GM19025 (cell line): ENCODE data around the gene KRTAP4-11.
"Not testable (repeated sequence)": the region's sequence is repeated elsewhere in the genome, so short reads cannot be mapped to it uniquely, and the experiment has no call there.

Experiments used
- ATAC-seq: cut with Tn5 transposase; IDR thresholded peaks from one replicate; pipeline ENCODE4 v1.9.1; 2021; ENCODE audit warnings: mild to moderate bottlenecking, low read depth, moderate library complexity; ENCODE audit not compliant: unreplicated experiment

Gene KRTAP4-11

DNA sequence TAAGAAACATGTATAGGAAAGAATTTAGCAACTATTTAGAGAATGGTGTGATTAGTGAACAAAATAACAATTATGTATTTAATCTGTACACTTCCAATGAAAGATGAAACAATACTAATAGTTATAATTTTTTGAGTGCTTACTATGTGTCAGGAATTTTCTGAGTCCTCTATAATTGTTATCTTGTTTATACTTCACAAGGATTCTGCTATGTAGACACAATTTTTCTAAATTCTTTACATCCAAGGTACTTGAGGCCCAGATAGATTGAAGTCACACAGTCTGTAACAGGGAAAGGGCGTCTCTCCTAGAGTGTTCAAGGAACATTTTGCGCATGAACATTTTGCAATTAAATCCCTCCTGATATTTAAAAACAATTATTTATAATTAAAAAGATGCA lies 6.9 kb upstream of the KRTAP4-11 start:
- ATAC-seq, result no peak

DNA sequence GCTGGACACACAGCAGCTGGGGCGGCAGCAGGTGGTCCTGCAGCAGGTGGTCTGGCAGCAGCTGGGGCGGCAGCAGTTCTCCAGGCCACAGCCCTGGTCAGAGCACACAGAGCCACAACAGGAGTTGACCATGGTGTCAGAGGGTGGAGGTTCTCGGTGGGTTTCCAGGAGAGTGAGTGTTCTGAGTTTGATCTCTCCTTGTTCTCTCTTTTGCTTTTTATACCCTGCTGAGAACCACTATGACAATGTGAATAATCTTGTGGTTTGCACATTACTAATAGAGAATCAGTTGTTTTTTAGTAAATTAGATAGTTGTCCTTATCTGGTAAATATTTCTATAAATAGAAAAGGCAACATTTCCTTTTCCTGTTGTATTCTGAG lies 5.8 kb upstream of the KRTAP4-11 start, which contains the start of gene KRTAP4-12:
TSS of gene KRTAP4-12 (minus strand) at position 192 of the 381 bp plus-strand sequence. CDS start at position 132, 60 bp downstream.
- ATAC-seq, result not testable (repeated sequence)

DNA sequence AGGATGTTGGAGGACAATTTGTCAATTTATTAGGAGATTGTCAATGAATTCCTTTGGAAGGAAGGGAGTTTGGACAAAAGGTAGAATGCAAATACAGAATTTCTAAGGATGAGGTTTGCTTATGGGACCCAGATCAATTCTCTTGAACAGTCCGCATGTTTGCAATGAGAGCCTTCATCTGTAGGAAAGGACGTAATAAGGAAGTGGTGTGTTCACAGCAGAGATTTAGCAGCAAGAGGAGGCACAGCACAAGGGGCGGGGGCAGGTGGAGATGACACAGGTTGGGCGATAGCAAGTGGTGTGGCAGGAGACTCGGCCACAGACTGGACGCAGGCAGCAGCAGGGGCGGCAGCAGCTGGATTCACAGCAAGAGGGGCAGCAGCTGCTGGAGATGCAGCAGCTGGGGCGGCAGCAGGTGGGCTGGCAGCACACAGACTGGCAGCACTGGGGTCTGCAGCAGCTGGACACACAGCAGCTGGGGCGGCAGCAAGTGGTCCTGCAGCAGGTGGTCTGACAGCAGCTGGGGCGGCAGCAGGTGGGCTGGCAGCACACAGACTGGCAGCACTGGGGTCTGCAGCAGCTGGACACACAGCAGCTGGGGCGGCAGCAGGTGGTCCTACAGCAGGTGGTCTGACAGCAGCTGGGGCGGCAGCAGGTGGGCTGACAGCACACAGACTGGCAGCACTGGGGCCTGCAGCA lies 5.3 kb upstream of the KRTAP4-11 start:
- ATAC-seq, result not testable (repeated sequence)

DNA sequence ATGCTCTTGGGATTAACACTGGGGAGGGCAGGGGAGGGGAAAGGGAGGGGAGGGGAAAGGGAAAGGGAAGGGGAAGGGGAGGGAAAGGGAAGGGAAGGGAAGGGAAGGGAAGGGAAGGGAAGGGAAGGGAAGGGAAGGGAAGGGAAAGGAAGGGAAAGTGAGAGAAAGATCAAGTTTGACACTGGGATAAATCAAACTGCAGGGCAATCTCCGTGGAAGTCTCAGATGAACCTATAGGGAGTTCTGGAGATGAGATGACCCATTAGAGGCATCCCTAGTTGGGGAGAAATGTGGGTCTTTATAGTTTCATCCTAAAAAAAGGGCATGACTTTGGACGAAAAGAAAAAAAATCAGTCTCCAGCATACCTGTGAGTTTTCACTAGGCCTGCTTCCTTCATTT lies 3.6 kb upstream of the KRTAP4-11 start:
- ATAC-seq, result no peak

DNA sequence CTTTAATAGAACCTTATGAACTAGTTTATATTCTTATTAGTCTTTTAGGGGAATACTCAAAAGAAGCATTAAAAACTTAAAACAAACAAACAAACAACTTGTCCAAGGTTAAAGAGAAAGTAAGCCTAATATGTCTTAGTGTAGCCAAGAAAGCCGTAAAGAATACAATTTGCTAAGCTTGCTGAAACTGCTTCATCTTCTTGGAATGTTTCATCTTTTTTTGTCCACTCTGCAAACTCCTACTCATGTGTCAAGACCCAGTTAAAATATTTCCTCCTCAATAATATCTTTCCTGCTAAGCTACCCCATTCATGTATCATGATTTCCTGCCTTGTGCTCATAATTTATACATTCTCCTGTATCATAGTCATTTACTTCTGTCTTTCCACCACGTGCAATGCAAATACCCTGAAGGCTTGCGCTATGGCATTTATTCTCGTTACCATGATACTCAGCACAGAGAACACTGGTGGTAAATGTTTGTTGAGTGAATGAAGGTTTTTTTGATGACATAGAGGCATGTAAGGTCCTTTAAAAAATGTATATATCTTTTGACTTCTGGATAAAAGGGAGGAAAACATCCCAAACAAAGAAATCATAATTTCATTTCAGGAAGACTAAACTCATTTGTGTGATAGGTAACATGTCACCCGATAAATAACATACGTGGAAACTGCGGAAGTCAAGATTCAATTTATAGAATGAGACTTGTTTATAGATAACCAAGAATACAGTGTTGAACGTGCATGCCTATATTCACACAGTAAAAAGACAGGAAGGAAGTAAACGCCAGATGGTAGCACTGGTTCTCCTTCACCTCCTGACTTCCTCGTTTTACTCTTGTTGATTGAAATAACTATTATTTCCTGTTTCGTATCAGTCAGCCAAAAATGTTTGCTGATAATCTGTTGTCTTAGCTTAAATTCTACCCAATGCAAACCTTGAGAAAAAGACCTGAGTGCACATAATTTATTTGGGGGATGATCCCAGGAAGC lies 1.8 kb upstream of the KRTAP4-11 start:
- not testable (repeated sequence) for ATAC-seq

DNA sequence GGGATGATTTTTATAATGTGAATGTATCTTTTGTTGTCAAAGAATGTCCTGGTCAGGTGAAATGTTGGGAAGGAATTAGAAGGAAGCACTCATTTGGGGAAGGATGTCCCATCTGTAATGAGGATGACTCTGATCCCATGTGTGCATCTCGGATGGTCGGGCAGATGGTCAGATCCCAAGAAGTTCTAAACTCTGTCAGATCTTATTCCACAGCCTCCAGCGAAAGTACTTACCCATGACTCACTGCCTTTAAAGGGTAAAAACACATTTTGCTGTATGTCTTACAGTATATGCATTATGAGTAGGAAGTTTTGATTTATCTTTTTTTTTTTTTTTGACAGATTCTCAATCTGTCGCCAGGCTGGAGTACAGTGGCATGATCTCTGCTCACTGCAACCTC lies 548 bp upstream of the KRTAP4-11 start:
- ATAC-seq, result no peak

DNA sequence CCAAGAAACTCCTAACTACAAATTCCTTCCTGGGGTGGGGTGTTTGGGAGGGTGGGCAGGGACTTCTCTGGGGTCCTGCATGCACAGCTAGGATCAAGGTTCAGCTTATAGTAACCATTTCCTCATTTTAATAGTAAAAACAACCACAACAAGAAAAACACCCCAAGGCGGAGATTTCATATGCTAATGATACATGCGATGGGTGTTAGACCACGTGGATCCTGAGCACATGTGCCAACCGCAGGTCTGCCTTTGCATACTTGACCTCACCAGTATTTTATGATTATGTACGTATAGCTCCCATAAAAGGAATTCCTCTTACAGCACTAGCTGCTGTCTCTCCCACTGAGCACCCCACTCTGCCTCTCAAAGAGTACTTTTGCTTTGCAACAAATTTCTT lies 1.9 kb downstream of the KRTAP4-11 start:
- no peak for ATAC-seq

DNA sequence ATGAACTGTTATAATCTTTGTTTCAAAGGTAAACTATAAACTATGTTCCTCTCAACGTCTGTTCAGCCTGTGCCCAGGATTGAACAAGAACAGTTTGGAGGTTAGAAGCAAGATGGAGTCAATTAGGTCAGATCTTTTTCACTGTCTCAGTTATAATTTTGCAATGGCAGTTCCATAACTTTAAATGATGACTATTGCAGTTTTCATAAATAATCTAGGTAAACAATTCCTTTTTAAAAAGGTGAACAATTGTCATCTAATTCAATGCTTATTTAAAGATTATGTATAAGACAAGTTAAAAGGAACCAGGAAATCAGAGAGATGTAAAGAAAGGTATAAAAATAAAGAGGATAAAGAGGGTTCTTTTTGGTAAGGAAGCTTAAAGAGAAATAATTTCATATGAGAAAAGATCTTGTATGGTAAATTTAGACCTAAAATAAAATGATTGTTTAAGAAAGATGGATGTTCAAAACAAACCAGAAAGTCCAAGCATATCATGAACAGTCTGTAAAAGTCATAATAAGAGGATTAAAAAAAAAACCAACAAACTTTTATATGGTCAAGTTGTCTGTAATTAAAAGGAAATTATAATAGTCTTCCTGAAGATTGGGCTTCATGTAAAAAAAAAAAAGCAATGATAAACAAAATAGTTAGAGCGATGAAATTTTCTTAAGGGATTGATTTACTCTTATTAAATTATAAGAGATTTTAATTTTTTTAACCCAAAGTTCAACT lies 6.9 kb downstream of the KRTAP4-11 start:
- no peak for ATAC-seq

DNA sequence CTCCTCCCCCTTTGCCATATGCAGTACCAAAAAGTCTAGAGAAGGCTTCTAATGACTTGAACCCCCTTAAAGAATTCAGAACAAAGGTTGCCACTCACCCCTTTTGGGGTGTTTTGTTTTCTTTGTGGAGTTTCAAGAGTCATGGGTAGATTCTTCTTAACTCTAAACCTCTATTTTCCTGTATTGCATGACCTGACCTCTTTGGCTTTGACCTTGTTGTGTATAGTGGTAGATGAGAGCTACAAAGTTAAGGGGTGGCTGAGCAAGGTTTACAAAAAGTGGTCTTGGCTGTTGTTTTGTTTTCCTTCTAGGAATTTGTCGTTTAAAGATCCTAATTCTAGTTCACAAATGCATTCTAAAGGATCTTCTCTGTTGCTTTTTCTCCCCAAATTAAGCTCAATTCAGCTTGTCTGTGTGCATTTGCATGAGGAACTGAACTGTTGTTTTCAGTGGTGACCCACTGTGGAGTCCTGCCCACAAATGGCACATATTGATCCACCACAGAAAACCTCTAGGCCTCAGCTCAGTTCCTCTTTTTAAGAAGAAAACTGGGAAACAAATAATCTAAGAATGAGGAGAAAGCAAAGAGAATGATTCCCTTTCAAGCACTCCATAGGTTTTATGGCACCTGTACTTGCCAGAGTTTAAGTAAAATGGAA lies 9.3 kb downstream of the KRTAP4-11 start:
- not testable (repeated sequence) for ATAC-seq

DNA sequence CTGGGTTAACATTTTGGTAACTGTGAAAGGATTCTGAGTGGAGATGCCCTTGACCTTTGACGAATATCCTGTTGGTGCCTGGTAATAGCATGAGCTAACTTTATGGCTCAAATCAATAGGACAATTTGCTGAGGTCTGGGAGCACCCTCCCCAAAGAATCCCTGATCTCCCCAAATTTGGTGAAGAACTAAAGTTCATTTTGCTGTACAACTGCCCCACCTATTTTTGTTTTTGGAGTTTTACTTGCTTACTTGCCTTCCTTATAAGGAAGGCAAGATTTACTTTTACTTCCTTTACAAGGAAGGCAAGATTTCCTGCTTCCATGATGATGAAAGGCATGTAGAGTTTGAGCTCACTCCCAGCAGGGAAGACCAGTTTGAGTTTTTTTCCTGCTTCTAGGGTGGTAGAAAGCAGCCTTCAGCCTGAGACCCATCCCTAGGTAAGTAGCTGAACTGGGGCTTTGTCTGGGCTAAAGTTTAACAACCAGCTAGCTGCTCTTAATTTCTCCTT lies 10.2 kb downstream of the KRTAP4-11 start:
- no peak for ATAC-seq

DNA sequence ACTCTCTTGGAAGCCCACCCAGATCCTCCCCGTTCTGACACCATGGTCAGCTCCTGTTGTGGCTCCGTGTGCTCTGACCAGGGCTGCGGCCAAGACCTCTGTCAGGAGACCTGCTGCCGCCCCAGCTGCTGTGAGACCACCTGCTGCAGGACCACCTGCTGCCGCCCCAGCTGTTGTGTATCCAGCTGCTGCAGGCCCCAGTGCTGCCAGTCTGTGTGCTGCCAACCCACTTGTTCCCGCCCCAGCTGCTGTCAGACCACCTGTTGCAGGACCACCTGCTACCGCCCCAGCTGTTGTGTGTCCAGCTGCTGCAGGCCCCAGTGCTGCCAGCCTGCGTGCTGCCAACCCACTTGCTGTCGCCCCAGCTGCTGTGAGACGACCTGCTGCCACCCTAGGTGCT lies 12.8 kb downstream of the KRTAP4-11 start, which contains the start of gene KRTAP4-9:
TSS of gene KRTAP4-9 (plus strand) at position 43 of the 400 bp plus-strand sequence. CDS start at position 43, 0 bp downstream.
- not testable (repeated sequence) for ATAC-seq

DNA sequence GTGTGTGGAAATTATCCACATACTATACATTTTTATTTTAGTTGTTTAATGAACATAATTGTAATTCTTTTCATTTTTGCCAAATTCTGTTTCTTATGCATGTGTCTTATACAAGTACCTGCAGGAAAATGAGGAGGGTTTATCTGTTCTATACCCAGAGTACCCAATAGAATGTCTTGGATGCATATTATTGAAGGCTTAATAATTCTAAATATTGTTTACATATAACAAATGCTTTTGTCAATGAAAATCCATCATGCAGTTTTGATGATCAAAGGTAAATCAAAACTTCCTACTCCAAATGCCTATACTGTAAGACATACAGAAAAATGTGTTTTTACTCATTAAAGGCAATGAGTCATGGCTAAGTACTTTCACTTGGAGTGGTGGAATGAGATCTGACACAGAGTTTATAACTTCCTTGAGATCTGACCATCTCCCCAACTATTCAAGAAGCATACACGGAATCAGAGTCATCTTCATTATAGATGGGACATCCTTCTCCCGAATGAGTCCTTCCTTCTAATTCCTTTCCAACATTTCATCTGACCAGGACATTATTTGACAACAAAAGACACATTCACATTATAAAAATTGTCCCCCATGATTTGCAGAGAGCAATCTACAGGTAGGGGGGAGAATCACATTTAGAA lies 13.7 kb downstream of the KRTAP4-11 start:
- not testable (repeated sequence) for ATAC-seq

DNA sequence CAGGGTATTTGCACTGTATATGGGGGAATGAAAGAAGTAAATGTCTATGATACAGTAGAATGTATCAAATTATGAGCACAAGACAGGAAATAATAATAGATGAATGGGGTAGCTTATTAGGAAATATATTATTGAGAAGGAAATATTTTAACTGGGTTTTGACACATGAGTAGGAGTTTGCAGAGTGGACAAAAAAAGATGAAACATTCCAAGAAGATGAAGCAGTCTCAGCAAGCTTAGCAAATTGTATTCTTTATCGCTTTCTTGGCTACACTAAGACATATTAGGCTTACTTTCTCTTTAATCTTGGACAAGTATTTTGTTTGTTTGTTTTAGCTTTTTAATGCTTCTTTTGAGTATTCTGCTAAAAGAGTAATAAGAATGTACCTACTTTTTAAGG lies 14.3 kb downstream of the KRTAP4-11 start:
- no peak for ATAC-seq

DNA sequence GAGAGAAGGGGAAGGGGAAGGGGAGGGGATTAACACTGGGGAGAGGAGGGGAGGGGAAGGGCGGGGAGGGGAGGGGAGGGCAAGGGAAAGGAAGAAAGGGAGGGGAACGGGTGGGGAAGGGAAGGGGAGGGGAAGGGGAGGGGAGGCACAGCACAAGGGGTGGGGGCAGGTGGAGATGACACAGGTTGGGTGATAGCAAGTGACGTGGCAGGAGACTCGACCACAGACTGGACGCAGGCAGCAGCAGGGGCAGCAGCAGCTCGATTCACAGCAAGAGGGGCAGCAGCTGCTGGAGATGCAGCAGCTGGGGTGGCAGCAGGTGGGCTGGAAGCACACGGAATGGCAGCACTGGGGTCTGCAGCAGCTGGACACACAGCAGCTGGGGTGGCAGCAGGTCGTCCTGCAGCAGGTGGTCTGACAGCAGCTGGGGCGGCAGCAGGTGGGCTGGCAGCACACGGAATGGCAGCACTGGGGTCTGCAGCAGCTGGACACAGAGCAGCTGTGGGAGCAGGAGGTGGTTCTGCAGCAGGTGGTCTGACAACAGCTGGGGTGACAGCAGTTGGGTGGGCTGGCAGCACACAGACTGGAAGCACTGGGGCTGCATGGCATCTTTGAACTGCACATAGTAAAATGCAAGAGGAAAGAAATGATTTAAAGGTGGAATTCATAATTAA lies 16.4 kb downstream of the KRTAP4-11 start, which contains the start of gene KRTAP4-16:
TSS of gene KRTAP4-16 (minus strand) at position 624 of the 674 bp plus-strand sequence. CDS start at position 624, 0 bp downstream.
- ATAC-seq, result no peak

DNA sequence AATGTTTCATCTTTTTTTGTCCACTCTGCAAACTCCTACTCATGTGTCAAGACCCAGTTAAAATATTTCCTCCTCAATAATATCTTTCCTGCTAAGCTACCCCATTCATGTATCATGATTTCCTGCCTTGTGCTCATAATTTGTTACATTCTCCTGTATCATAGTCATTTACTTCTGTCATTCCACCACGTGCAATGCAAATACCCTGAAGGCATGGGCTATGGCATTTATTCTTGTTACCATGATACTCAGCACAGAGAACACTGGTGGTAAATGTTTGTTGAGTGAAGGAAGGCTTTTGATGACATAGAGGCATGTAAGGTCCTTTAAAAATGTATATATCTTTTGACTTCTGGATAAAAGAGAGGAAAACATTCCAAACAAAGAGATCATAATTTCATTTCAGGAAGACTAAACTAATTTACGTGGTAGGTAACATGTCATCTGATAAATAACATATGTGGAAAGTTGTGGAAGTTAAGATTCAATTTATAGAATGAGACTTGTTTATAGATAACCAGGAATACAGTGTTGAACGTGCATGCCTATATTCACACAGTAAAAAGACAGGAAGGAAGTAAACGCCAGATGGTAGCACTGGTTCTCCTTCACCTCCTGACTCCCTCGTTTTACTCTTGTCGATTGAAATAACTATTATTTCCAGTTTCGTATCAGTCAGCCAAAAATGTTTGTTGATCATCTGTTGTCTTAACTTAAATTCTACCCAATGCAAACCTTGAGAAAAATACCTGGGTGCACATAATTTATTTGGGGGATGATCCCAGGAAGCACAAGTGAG lies 18.3 kb downstream of the KRTAP4-11 start:
- ATAC-seq, result not testable (repeated sequence)

DNA sequence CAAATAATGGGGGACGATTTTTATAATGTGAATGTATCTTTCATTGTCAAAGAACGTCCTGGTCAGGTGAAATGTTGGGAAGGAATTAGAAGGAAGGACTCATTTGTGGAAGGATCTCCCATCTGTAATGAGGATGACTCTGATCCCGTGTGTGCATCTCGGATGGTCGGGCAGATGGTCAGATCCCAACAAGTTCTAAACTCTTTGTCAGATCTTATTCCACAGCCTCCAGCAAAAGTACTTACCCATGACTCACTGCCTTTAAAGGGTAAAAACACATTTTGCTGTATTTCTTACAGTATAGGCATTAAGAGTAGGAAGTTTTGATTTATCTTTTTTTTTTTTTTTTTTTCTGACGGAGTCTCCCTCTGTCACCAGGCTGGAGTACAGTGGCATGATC lies 19.7 kb downstream of the KRTAP4-11 start:
- ATAC-seq, result no peak

DNA sequence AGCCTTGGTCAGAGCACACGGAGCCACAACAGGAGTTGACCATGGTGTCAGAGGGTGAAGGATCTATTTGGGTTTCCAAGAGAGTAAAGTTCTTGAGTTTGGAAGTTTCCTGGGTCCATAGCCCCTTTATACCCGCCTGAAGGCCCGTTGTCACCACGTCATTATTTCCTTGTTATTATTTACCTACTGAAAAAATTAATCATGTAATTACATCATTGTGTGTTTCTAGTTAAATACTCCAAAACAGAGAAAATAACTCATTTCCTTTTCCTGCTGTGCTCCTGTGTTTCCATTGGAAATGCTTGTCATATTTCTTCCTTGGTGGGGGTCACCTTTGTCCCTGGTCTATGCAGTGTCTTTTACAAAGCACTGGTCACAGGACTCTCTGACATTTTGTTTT lies 20.1 kb downstream of the KRTAP4-11 start, which contains the start of gene KRTAP4-8:
TSS of gene KRTAP4-8 (minus strand) at position 101 of the 400 bp plus-strand sequence. CDS start at position 43, 58 bp downstream.
- ATAC-seq, result no peak

DNA sequence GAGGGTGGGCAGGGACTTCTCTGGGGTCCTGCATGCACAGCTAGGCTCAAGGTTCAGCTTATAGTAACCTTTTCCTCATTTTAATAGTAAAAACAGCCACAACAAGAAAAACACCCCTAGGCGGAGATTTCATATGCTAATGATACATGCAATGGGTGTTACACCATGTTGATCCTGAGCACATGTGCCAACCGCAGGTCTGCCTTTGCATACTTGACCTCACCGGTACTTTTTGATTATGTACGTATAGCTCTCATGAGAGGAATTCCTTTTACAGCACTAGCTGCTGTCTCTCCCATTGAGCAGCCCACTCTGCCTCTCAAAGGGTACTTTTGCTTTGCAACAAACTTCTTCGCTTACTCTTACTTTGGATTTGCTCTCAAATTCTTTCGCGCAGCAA lies 22.1 kb downstream of the KRTAP4-11 start:
- ATAC-seq, result no peak
